Esophagus squamous epithelium (tissue), 4 donors: ENCODE data around the gene RNF157.

Source experiments
- CTCF ChIP-seq, 6 experiments: fragments of 450-650 bp in 4 of 6; fragments of 200-600 bp in 2 of 6; sonication (generic) in 2 of 6; IDR thresholded peaks; one replicate each; pipeline ENCODE4 v1.5.1; 2016 to 2019; ENCODE audit warnings: antibody characterized with exemption in 6 of 6, mild to moderate bottlenecking in 4 of 6, moderate library complexity in 4 of 6
- POLR2A ChIP-seq, 4 donors: fragments of 450-650 bp; IDR thresholded peaks; one replicate each; pipeline ENCODE4 v1.6.1; 2017; ENCODE audit warnings: antibody characterized with exemption in 4 of 4, mild to moderate bottlenecking in 4 of 4, moderate library complexity in 3 of 4

- TF ChIP-seq CTCF (IDR thresholded peaks at IDR 0.05) (no peak), POLR2A (IDR thresholded peaks at IDR 0.05) (no peak)
Observed at GRCh38 chr17:76191896-76192295, 48.4 kb downstream of the RNF157 start.
